Measurements from ENCODE around the gene CLDN9. TPM values are rescaled to one million over a fixed set of nuclear protein-coding genes. Genes with fewer than 3 reads are reported as not detected.
A peak's percentile ranks its signal among the peaks of the same experiment; 100 is the strongest.

Gene CLDN9
- total RNA-seq, 1 donor, result not detected

GRCh38 chr16:2966808-2967191 is 45.9 kb upstream of the CLDN9 start:
- no peak overlapping the region for H3K4me3 ChIP-seq (ENCODE audit: low read depth, low read length)
- DNase-seq (ENCODE audit: low read depth), result no peak
- TF ChIP-seq CTCF (IDR thresholded peaks at IDR 0.05; ENCODE audit: insufficient read depth, low read length), result no peak

GRCh38 chr16:2967211-2967631 is 45.5 kb upstream of the CLDN9 start:
- H3K4me3 ChIP-seq (ENCODE audit: low read depth, low read length), result no peak overlapping the region
- DNase-seq (ENCODE audit: low read depth), result no peak
- TF ChIP-seq CTCF (IDR thresholded peaks at IDR 0.05; ENCODE audit: insufficient read depth, low read length), result no peak

GRCh38 chr16:2967721-2968161 is 45.0 kb upstream of the CLDN9 start:
- DNase-seq (ENCODE audit: low read depth), result no peak
- no peak overlapping the region for H3K4me3 ChIP-seq (ENCODE audit: low read depth, low read length)
- no peak for TF ChIP-seq CTCF (IDR thresholded peaks at IDR 0.05; ENCODE audit: insufficient read depth, low read length)

GRCh38 chr16:2968368-2968737 is 44.4 kb upstream of the CLDN9 start:
- no peak for TF ChIP-seq CTCF (IDR thresholded peaks at IDR 0.05; ENCODE audit: insufficient read depth, low read length)
- no peak overlapping the region for H3K4me3 ChIP-seq (ENCODE audit: low read depth, low read length)
- no peak for DNase-seq (ENCODE audit: low read depth)

- H3K4me3 ChIP-seq (ENCODE audit: low read depth, low read length), result peak within 1 kb of the TSS; percentile 69
- peak; percentile 75 for DNase-seq (ENCODE audit: low read depth)
- TF ChIP-seq CTCF (IDR thresholded peaks at IDR 0.05; ENCODE audit: insufficient read depth, low read length), result no peak
Measured at GRCh38 chr16:2968738-2969544, 43.8 kb upstream of the CLDN9 start, which contains the start of gene PAQR4. Gene PAQR4 (plus strand): TSS chr16:2969348. CDS start chr16:2969675, 327 bp downstream.

- TF ChIP-seq CTCF (IDR thresholded peaks at IDR 0.05; ENCODE audit: insufficient read depth, low read length), result peak; percentile 37
- H3K4me3 ChIP-seq (ENCODE audit: low read depth, low read length), result peak overlapping the region; percentile 69
- DNase-seq (ENCODE audit: low read depth), result peak; percentile 16
Measured at GRCh38 chr16:2969545-2970521, 42.9 kb upstream of the CLDN9 start.
